PFSK-1 (cell line): ENCODE measurements around the gene SRPK3.

Experiments
- FOXP2 ChIP-seq: optimal IDR thresholded peaks from 2 replicates; pipeline ENCODE3; 2011; ENCODE audit warnings: borderline replicate concordance, control low read depth, inconsistent platforms; ENCODE audit not compliant: insufficient read depth; ENCODE audit errors: extremely low read length, extremely low read depth
- POLR2AphosphoS5 ChIP-seq: IDR thresholded peaks from 2 replicates; pipeline ENCODE4 v1.6.1; 2012; ENCODE audit warnings: low read depth, mild to moderate bottlenecking, control low read depth, low read length, moderate library complexity
- SIN3A ChIP-seq: IDR thresholded peaks from 2 replicates; pipeline ENCODE4 v1.6.1; 2012; ENCODE audit warnings: mild to moderate bottlenecking, low read length, moderate library complexity, borderline replicate concordance; ENCODE audit not compliant: insufficient read depth
- TAF1 ChIP-seq: IDR thresholded peaks from 2 replicates; pipeline ENCODE4 v1.6.1; 2012; ENCODE audit warnings: low read length, control low read depth, borderline replicate concordance; ENCODE audit not compliant: insufficient read depth
- TF ChIP-seq, protein P1 (sequence below), 2 experiments: IDR thresholded peaks; 2 replicates each; pipeline versions ENCODE4 v1.6.1 to v1.8.0; 2011 to 2012; ENCODE audit warnings: low read depth in 2 of 2, low read length in 2 of 2, control low read depth in 1 of 2, inconsistent platforms in 1 of 2, mild to moderate bottlenecking in 1 of 2, moderate library complexity in 1 of 2; ENCODE audit not compliant: insufficient read depth in 1 of 2

DNA sequence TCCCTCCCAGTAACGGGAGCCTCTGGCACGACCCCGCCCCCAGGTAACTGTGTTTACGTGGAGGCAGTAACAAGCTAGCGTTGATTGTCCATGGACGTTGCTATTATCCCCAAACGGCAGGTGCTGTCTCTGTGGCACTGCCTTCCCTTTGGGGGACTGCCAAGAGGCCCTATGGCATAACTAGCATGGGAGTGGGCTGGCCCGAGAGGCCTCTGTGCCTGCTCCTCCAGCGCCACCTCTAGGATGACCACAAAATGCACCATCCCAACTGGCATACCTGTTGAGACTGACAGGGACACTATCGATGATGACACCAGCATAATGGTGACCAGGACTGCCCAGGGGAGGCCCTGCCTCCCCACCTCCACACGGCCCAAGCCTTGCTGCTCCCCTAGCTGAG, 1.5 kb downstream of the SRPK3 start:
- no peak for TF ChIP-seq POLR2AphosphoS5
- TF ChIP-seq TAF1, result no peak
- TF ChIP-seq, protein P1, sequence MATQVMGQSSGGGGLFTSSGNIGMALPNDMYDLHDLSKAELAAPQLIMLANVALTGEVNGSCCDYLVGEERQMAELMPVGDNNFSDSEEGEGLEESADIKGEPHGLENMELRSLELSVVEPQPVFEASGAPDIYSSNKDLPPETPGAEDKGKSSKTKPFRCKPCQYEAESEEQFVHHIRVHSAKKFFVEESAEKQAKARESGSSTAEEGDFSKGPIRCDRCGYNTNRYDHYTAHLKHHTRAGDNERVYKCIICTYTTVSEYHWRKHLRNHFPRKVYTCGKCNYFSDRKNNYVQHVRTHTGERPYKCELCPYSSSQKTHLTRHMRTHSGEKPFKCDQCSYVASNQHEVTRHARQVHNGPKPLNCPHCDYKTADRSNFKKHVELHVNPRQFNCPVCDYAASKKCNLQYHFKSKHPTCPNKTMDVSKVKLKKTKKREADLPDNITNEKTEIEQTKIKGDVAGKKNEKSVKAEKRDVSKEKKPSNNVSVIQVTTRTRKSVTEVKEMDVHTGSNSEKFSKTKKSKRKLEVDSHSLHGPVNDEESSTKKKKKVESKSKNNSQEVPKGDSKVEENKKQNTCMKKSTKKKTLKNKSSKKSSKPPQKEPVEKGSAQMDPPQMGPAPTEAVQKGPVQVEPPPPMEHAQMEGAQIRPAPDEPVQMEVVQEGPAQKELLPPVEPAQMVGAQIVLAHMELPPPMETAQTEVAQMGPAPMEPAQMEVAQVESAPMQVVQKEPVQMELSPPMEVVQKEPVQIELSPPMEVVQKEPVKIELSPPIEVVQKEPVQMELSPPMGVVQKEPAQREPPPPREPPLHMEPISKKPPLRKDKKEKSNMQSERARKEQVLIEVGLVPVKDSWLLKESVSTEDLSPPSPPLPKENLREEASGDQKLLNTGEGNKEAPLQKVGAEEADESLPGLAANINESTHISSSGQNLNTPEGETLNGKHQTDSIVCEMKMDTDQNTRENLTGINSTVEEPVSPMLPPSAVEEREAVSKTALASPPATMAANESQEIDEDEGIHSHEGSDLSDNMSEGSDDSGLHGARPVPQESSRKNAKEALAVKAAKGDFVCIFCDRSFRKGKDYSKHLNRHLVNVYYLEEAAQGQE (IDR thresholded peaks at IDR 0.05; ENCODE audit: insufficient read depth in 1 of 2, low read depth in 2 of 2, low read length in 2 of 2), result no peak
- no peak for TF ChIP-seq FOXP2
- TF ChIP-seq SIN3A, result no peak
